Left lobe of liver (tissue), 2 donors: Measurements from ENCODE around the gene ATP8B2. TPM values are rescaled to one million over a fixed set of nuclear protein-coding genes. Genes with fewer than 3 reads are reported as not detected.

ENCODE experiments used
- ATAC-seq: fragments of 200-7000 bp; cut with Tn5 transposase; one replicate; pipeline ENCODE4 v1.9.1; 2020; ENCODE audit warnings: mild to moderate bottlenecking, moderate library complexity
- DNase-seq: peaks from one replicate; pipeline ENCODE4 v3.0.0-alpha.2; 2020; ENCODE audit warnings: low spot score
- total RNA-seq: library from RNA; stranded (reverse); gene quantifications from one replicate; pipeline ENCODE4 v1.2.1, GENCODE V29; 2021
- donor health status: DM: no; HTN: no; CAD: no; lungs with moderate emphysema.
- donor health status: DM: no; HTN: yes; CAD: no.

ATP8B2 gene
- total RNA-seq, 1 donor from 2014 or later = 4.4 TPM

DNA sequence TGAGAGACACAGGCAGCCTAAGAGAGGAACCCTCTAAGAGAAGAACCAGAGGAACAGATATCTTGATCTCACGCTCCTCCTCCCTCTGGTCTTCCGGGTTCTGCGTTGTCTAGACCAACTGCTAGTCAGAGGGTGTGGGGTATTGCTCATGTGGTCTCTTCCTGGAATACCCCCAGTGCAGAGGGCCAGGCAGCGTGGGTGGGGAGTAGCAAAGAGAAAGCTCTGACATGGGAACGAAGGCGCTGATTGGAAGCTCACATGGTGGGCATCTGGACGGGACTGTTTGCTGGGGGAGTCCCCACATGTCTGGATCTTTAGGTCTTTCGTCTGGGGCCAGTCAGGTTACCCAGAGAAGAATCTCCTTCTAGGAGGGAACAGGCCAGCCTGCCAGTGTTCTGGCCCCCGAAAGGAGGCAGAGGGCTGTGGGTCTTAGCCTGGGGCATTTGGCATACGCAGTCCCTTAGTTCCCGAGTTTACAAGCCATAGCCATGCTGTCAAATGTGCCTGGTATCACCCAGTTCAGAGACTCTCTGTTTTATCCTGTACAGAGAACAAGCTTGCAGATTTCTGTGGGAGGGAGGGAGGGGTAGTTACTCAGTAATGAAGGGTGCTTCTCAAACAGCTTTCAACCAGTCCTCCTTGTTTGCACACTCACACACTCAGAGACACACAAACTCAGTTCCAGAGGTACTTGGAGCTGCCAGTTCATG is 61.5 kb downstream of the ATP8B2 start:
- peak; percentile 84 for ATAC-seq
- no peak for DNase-seq

DNA sequence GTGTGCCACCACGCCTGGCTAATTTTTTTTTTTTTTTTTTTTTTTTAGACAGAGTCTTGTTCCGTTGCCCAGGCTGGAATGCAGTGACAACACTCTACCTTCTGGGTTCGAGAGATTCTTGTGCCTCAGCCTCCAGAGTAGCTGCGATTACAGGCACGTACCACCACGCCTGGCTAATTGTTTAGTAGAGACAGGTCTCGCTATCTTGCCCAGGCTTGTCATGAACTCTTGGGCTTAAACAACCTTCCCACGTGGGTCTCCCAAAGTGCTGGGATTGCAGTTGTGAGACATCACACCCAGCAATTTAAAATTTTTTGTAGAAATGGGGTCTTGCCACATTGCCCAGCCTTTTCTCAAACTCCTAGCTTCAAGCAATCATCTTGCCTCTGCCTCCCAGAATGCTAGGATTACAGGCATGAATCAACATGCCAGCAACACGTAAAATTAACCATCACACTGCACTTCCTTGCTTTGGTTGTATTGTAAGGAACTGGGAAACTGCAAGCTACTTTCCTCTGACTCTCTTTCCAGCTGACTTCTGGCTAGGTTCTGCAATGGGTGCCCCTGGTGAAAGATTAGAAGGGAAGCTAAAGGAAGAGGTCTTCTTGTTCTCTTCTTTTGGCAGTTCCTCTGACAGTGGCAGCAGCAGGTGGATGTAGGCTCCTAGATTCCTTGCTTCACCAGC is 65.9 kb downstream of the ATP8B2 start:
- ATAC-seq (no peak), DNase-seq (no peak)

DNA sequence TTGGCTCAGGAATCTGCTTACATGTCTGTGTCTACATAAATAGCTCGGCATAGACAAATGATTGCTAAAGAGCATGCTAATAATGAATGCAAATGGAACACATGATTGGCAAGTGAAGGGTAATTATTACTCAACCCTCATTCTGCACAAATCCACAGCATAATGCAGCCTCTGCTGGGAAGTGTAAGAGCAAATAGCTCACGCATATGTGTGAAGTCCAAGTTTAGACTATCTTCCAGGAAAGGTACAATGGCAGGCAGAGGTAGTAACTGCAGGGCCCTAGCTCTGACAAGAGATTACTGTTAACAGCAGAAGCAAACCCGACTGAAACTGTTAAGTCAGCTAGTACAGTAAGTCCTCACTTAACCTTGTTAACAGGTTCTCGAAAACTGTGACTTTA is 72.8 kb downstream of the ATP8B2 start:
- no peak for DNase-seq
- ATAC-seq = peak; percentile 84

DNA sequence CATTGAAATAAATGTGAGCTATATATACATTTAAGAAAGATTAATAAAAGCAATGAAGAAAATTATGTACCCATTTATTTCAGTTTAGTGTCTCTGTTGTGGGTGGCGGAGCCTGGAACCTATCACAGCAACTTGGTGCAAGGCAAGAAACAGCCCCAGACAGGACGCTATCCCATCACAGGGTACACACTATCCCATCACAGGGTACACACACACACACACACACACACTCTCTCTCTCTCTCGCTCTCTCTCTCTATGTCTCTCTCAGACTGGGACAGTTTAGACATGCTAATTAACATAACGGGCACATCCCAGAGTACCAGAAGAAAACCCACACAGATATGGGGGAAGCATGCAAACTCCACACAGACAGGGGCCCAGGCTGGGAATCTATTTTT is 73.4 kb downstream of the ATP8B2 start:
- no peak for ATAC-seq
- no peak for DNase-seq

DNA sequence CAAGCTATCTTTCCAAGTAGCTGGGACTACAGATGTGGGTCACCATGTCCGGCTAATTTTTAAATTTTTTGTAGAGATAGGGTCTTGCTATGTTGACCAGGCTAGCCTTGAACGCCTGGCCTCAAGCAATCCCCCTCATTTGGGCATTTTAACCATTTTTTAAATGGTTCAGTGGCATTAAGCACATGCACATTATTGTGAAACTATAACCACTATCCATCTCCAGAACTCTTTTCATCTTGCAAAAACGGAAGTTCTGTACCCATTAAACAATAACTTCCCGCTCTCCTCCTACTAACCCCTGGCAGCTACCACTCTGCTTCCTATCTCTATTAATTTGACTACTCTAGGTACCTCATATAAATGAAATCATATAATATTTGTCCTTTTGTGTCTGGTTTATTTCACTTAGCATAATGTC is 75.1 kb downstream of the ATP8B2 start:
- no peak for ATAC-seq
- no peak for DNase-seq

Other genes with a start within 250 kb of the ATP8B2 start
- gene NUP210L, start 170.5 kb upstream of the ATP8B2 start, total RNA-seq = 0.10 TPM
- 92.7 TPM for gene TPM3, start 133.4 kb upstream of the ATP8B2 start, total RNA-seq
- gene CFAP141, start 119.2 kb upstream of the ATP8B2 start, total RNA-seq = not detected
- 38.0 TPM for gene UBAP2L, start 104.6 kb upstream of the ATP8B2 start, total RNA-seq
- 41.6 TPM for gene HAX1, start 52.9 kb upstream of the ATP8B2 start, total RNA-seq
- not detected for gene AQP10, start 4.4 kb upstream of the ATP8B2 start, total RNA-seq
- gene IL6R, start 79.8 kb downstream of the ATP8B2 start, total RNA-seq = 171 TPM
- gene TDRD10, start 176.7 kb downstream of the ATP8B2 start, total RNA-seq = 2.2 TPM
- gene SHE, start 176.9 kb downstream of the ATP8B2 start, total RNA-seq = 5.4 TPM
- 35.4 TPM for gene UBE2Q1, start 233.1 kb downstream of the ATP8B2 start, total RNA-seq
- 0.10 TPM for gene CHRNB2, start 242.3 kb downstream of the ATP8B2 start, total RNA-seq